Right lobe of liver (tissue), 6 donors: ENCODE measurements around the gene IL34. TPM values are rescaled to one million over a fixed set of nuclear protein-coding genes. Genes with fewer than 3 reads are reported as not detected.

ENCODE experiments used
- ATAC-seq, 4 donors: fragments of 200-7000 bp; cut with Tn5 transposase; one replicate each; pipeline ENCODE4 v1.9.1; 2020; ENCODE audit warnings: mild to moderate bottlenecking in 4 of 4, moderate library complexity in 4 of 4
- DNase-seq, 3 donors: peaks; one replicate each; pipeline ENCODE4 v3.0.0-alpha.2; 2020
- H3K27ac ChIP-seq, 3 donors: fragments of 200-600 bp; one replicate each; pipeline ENCODE4 v1.8.0; 2022
- H3K27me3 ChIP-seq, 2 donors: fragments of 200-600 bp; one replicate each; pipeline ENCODE4 v1.8.0; 2022
- H3K36me3 ChIP-seq, 4 donors: fragments of 200-600 bp; sonication (generic) in 1 of 4; one replicate each; pipeline versions ENCODE4 v1.5.1 to v1.8.0; 2017 to 2022; ENCODE audit warnings: control low read depth in 1 of 4
- H3K4me1 ChIP-seq, 4 donors: fragments of 200-600 bp; sonication (generic) in 1 of 4; one replicate each; pipeline versions ENCODE4 v1.5.1 to v1.8.0; 2017 to 2022; ENCODE audit warnings: control low read depth in 1 of 4
- H3K4me3 ChIP-seq, 3 donors: fragments of 200-600 bp; one replicate each; pipeline ENCODE4 v1.8.0; 2022
- H3K9me3 ChIP-seq, 4 donors: fragments of 200-600 bp; sonication (generic) in 1 of 4; one replicate each; pipeline versions ENCODE4 v1.5.1 to v1.8.0; 2017 to 2022; ENCODE audit warnings: control low read depth in 1 of 4
- CTCF ChIP-seq, 4 donors: fragments of 200-600 bp in 3 of 4; fragments of 450-650 bp in 1 of 4; IDR thresholded peaks; one replicate each; pipeline versions ENCODE4 v1.5.1 to v1.8.0; 2016 to 2022; ENCODE audit warnings: antibody characterized with exemption in 4 of 4, mild to moderate bottlenecking in 2 of 4
- POLR2A ChIP-seq: fragments of 450-650 bp; IDR thresholded peaks from one replicate; pipeline ENCODE4 v1.6.1; 2017; ENCODE audit warnings: antibody characterized with exemption, mild to moderate bottlenecking
- WGBS: methylation state at CpG from one replicate; pipeline ENCODE4 v1.1.6; 2018; ENCODE audit warnings: low coverage, low lambda C conversion rate; ENCODE audit not compliant: insufficient coverage; ENCODE audit errors: missing lambda C conversion rate; 5-methylcytosine and 5-hydroxymethylcytosine counted together
- intact Hi-C, 2 donors: fragments of 100-400 bp; cut with DNase I; formaldehyde crosslinking; loops; one replicate each; pipeline versions ENCODE4 v1.11.2 to v1.14.1; 2022
- total RNA-seq, 6 experiments: library from RNA; depleted of rRNA in 2 of 6; stranded (reverse); fragments of >200 nt in 2 of 6; fragmentation: NEBNext Ultra II Directional in 3 of 6; extraction: Animal tissue kit (Norgen Biotek cat#: 25700) in 3 of 6; gene quantifications; one replicate each; pipeline versions ENCODE4 v1.1.0 to v1.2.4, GENCODE V29; 2016 to 2023
- donor health status: DM: no; HTN: yes; CAD: no.
- donor health status: DM: no; HTN: no; CAD: no.
- donor health status: DM: no; HTN: no; CAD: no.
- donor health status: DM: no; HTN: yes; CAD: no.
- donor health status: DM: no; HTN: yes; CAD: no.

The IL34 gene
- total RNA-seq, 6 experiments from 2014 or later = 0.27 to 1.1 (median 0.49) TPM

GRCh38 chr16:70676675-70677498, 30.5 kb downstream of the IL34 start:
- peak in 1 of 3 donors; percentile 50 for DNase-seq
- no peak overlapping the region for H3K27ac ChIP-seq
- WGBS = 88% methylated on average over 5 of the region's 14 CpGs
- intact Hi-C loops = loop anchor here in 1 of 2 donors (5.0 kb wide), 1 partner anchor 80 kb away; no protein-coding TSS in a partner anchor
- H3K27me3 ChIP-seq = no peaks in the 10 kb centered on the region
- H3K36me3 ChIP-seq = peaks cover under 1 to 74% (median 40%) of the 10 kb centered on the region in 4 donors
- TF ChIP-seq CTCF (IDR thresholded peaks at IDR 0.05) (no peak), POLR2A (no peak)
- no peaks in the 10 kb centered on the region for H3K9me3 ChIP-seq
- ATAC-seq = no peak
- peaks cover 0 to 10% (median 4%) of the 10 kb centered on the region in 4 donors for H3K4me1 ChIP-seq
- no peak overlapping the region for H3K4me3 ChIP-seq

- DNase-seq = peak in 1 of 3 donors; percentile 55
- H3K36me3 ChIP-seq = peaks cover 0 to 68% (median 34%) of the 10 kb centered on the region in 4 donors
These were observed 31.3 kb downstream of the IL34 start for GRCh38 chr16:70677499-70678120.

GRCh38 chr16:70678121-70678897, 31.9 kb downstream of the IL34 start:
- DNase-seq = peak in 1 of 3 donors; percentile 47
- Histone ChIP-seq H3K4me1 (peaks cover 0 to 24% (median 11%) of the 10 kb centered on the region in 4 donors), H3K27ac (no peak overlapping the region), H3K4me3 (no peak overlapping the region), H3K9me3 (no peaks in the 10 kb centered on the region), H3K36me3 (peaks cover 0 to 61% (median 30%) of the 10 kb centered on the region in 4 donors), H3K27me3 (no peaks in the 10 kb centered on the region)
- no peak for ATAC-seq
- intact Hi-C loops = loop anchor here in 1 of 2 donors (5.0 kb wide), 1 partner anchor 79 kb away; no protein-coding TSS in a partner anchor
- TF ChIP-seq CTCF (IDR thresholded peaks at IDR 0.05) = no peak
- no peak for TF ChIP-seq POLR2A
- 72% methylated on average over 12 of the region's 22 CpGs for WGBS

More at GRCh38 chr16:70677499-70678120, 31.3 kb downstream of the IL34 start:
- no peaks in the 10 kb centered on the region for H3K9me3 ChIP-seq
- H3K4me3 ChIP-seq = no peak overlapping the region
- H3K4me1 ChIP-seq = peaks cover 0 to 17% (median 8%) of the 10 kb centered on the region in 4 donors
- ATAC-seq = no peak
- intact Hi-C loops = loop anchor here in 1 of 2 donors (5.0 kb wide), 1 partner anchor 80 kb away; no protein-coding TSS in a partner anchor
- no CpG with 5 or more reads among the region's 15 CpGs for WGBS
- H3K27me3 ChIP-seq = no peaks in the 10 kb centered on the region
- no peak for TF ChIP-seq POLR2A
- TF ChIP-seq CTCF (IDR thresholded peaks at IDR 0.05) = no peak
- no peak overlapping the region for H3K27ac ChIP-seq
